ENCODE results near the gene FOSL2.

GRCh38 chr2:28346587-28346986 is 46.1 kb upstream of the FOSL2 start:
- no peak for TF ChIP-seq CTCF (conservative IDR thresholded peaks at IDR 0.05 in 1 of 2, IDR thresholded peaks at IDR 0.05 in 1 of 2; ENCODE audit: extremely low read depth in 1 of 2, insufficient read depth in 1 of 2, low read depth in 1 of 2, low read length in 2 of 2)
- TF ChIP-seq EZH2 (IDR thresholded peaks at IDR 0.05; ENCODE audit: borderline replicate concordance, low read length), result no peak

Data from mammary epithelial cell (primary cell).